Measurements from ENCODE around the gene TMEM120B. TPM values are rescaled to one million over a fixed set of nuclear protein-coding genes. Genes with fewer than 3 reads are reported as not detected.

Gene TMEM120B
- total RNA-seq, 2 donors from 2014 or later: 7.3 to 8.8 TPM

DNA sequence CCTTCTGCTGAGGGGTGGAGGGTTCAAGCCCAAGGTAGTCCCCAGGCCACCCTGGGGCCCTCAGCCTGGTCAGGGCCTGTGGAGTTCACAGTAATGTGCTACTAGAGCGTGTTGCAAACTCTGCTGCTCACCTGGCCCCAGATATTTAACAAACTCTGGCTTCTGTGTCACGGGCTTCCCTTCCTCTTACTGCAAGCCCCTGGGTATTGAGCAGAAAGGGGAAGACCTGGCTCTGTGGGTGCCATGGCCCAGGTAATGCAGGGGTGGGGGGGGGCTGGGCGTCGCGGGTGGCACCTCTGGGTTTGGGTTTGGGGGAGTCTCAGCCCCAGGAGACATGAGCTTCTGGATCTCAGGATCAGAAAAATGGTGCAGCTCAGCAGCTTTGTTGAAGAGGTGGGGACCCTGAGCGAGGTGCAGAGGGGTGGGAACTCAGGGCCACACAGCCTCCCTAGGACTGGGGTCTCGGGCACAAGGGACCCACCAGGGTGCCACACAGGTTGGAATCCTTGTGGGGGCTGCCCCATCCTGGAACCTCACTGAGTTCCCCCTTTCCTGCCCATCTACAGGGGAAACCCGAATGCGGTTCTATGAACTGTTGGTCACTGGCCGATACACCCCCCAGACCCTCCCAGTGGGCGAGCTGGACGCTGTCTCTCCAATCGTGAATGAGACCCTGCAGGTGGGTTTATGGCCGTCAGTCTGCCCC, 95.2 kb downstream of the TMEM120B start:
- Histone ChIP-seq H3K27ac (no peak overlapping the region), H3K4me3 (peak overlapping the region; percentile 95), H3K4me1 (ENCODE audit: control insufficient read depth in 1 of 2, low read depth in 2 of 2) (peaks cover 32 to 55% of the 10 kb centered on the region in 2 donors), H3K36me3 (peaks cover 28% of the 10 kb centered on the region), H3K9me3 (no peaks in the 10 kb centered on the region), H3K27me3 (replicated peaks; ENCODE audit: insufficient read depth) (no peaks in the 10 kb centered on the region)
- TF ChIP-seq CTCF (IDR thresholded peaks at IDR 0.05): no peak
- DNase-seq (ENCODE audit: low spot score) (no peak), ATAC-seq (ENCODE audit: insufficient number of reproducible peaks, low FRiP score, low read depth) (no peak)

DNA sequence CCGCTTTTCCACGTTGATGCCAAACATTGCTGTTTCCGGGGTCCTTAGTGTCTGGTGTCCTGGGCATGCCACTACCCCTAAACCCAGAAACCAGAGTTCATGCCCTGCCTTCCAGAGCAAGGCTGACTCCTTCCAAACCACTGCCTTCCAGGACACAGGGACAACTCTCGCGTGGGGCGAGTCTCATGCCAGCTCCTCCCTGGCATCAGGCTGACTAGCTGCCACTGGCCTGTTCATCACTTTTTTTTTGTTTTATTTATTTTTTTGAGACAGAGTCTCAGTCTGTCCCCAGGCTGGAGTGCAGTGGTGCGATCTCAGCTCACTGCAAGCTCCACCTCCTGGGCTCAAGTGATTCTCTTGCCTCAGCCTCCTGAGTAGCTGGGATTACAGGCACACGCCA, 96.1 kb downstream of the TMEM120B start:
- H3K36me3 ChIP-seq: peaks cover 29% of the 10 kb centered on the region
- H3K27ac ChIP-seq: no peak overlapping the region
- DNase-seq (ENCODE audit: low spot score) (no peak), ATAC-seq (ENCODE audit: insufficient number of reproducible peaks, low FRiP score, low read depth) (no peak)
- H3K4me3 ChIP-seq: no peak overlapping the region
- H3K9me3 ChIP-seq: no peaks in the 10 kb centered on the region
- H3K4me1 ChIP-seq (ENCODE audit: control insufficient read depth in 1 of 2, low read depth in 2 of 2): peaks cover 37 to 63% of the 10 kb centered on the region in 2 donors
- TF ChIP-seq CTCF (IDR thresholded peaks at IDR 0.05): no peak
- no peaks in the 10 kb centered on the region for H3K27me3 ChIP-seq (replicated peaks; ENCODE audit: insufficient read depth)

DNA sequence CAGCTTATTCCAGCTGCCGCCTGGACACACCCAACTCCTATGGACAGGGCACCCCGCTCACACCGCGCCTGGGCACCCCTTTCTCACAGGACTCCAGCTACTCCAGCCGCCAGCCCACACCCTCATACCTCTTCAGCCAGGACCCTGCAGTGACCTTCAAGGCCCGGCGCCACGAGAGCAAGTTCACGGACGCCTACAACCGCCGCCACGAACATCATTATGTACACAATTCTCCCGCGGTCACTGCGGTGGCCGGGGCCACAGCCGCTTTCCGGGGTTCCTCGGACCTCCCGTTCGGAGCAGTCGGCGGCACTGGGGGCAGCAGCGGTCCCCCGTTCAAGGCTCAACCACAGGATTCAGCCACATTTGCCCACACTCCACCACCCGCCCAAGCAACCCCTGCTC, 97.2 kb downstream of the TMEM120B start:
- Histone ChIP-seq H3K27me3 (replicated peaks; ENCODE audit: insufficient read depth) (no peaks in the 10 kb centered on the region), H3K27ac (no peak overlapping the region), H3K4me1 (ENCODE audit: control insufficient read depth in 1 of 2, low read depth in 2 of 2) (peaks cover 37 to 65% of the 10 kb centered on the region in 2 donors), H3K4me3 (no peak overlapping the region), H3K9me3 (no peaks in the 10 kb centered on the region), H3K36me3 (peaks cover 36% of the 10 kb centered on the region)
- DNase-seq (ENCODE audit: low spot score) (no peak), ATAC-seq (ENCODE audit: insufficient number of reproducible peaks, low FRiP score, low read depth) (no peak)
- no peak for TF ChIP-seq CTCF (IDR thresholded peaks at IDR 0.05)

DNA sequence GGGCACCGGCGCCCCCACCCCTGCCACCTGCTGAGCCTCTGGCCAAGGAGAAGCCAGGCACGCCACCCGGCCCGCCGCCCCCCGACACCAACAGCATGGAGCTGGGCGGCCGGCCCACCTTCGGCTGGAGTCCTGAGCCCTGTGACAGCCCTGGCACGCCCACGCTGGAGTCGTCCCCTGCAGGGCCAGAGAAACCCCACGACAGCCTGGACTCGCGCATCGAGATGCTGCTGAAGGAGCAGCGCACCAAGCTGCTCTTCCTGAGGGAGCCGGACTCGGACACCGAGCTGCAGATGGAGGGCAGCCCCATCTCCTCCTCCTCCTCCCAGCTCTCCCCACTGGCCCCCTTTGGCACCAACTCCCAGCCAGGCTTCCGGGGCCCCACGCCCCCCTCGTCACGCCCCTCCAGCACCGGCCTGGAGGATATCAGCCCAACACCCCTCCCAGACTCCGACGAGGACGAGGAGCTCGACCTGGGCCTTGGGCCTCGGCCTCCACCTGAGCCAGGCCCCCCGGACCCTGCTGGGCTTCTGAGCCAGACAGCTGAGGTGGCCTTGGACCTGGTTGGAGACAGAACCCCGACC, 97.8 kb downstream of the TMEM120B start:
- no peaks in the 10 kb centered on the region for H3K9me3 ChIP-seq
- peaks cover 40% of the 10 kb centered on the region for H3K36me3 ChIP-seq
- no peaks in the 10 kb centered on the region for H3K27me3 ChIP-seq (replicated peaks; ENCODE audit: insufficient read depth)
- DNase-seq (ENCODE audit: low spot score) (no peak), ATAC-seq (ENCODE audit: insufficient number of reproducible peaks, low FRiP score, low read depth) (no peak)
- no peak for TF ChIP-seq CTCF (IDR thresholded peaks at IDR 0.05)
- no peak overlapping the region for H3K4me3 ChIP-seq
- H3K27ac ChIP-seq: no peak overlapping the region
- peaks cover 37 to 65% of the 10 kb centered on the region in 2 donors for H3K4me1 ChIP-seq (ENCODE audit: control insufficient read depth in 1 of 2, low read depth in 2 of 2)

DNA sequence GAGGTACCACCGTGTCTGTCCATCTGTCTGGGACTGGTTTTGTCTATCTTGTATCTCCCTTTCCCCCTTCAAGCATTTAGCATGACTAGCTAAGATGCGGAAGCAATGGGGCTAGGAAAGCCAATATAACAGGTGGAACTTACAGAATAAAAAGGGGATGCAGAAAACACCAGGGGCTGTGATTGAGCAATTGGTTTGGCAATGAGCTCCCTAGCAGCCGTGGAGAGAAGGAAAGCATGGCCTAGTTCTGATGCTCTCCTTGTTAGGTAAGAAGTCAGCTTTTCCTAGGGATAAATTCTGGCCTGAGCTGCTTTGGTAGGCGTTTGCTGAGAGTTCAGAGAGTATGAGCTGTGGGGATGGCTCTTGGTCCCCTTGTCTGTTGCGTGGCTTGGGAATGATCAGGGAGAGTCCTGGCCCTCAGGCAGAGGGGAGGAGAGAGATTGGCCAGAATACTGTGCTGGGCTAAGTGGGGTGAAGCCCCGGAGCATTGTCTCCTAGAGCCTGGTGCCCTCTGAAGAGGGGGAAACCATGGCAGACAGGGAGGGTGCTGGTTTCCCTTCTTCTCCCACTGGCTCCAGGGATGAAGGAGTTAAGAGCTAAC, 98.4 kb downstream of the TMEM120B start:
- ATAC-seq (ENCODE audit: insufficient number of reproducible peaks, low FRiP score, low read depth) (no peak), DNase-seq (ENCODE audit: low spot score) (no peak)
- Histone ChIP-seq H3K9me3 (no peaks in the 10 kb centered on the region), H3K27me3 (replicated peaks; ENCODE audit: insufficient read depth) (no peaks in the 10 kb centered on the region), H3K27ac (peak overlapping the region; percentile 62 to 69), H3K4me3 (peak overlapping the region; percentile 84), H3K4me1 (ENCODE audit: control insufficient read depth in 1 of 2, low read depth in 2 of 2) (peaks cover 34 to 62% of the 10 kb centered on the region in 2 donors), H3K36me3 (peaks cover 43% of the 10 kb centered on the region)
- no peak for TF ChIP-seq CTCF (IDR thresholded peaks at IDR 0.05)

Measured in thoracic aorta (tissue), 2 donors.